GM19395 (cell line): ENCODE results near the gene FGF12.

Source experiments
- ATAC-seq: cut with Tn5 transposase; IDR thresholded peaks from one replicate; pipeline ENCODE4 v1.9.1; 2021; ENCODE audit warnings: mild to moderate bottlenecking, moderate library complexity; ENCODE audit not compliant: unreplicated experiment

FGF12 gene

DNA sequence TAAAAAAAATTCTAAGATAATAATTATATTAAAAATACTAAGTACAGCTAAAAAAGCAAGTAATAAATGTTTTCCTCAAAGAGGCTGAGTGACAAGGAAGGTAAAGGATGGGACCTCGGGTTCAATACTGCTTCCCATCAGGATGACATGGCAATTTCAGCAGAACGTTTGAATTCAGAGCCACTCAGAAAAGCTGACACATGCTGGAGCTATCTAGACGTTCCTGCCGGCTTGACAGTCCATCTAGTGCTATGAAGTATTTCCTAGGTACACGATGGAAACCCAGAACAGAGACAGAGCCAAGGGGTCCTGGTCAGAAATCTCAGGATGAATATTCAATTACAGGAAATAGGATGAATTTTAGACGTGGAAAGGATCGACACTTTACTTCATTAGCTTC is 361.8 kb downstream of the FGF12 start:
- no peak for ATAC-seq

DNA sequence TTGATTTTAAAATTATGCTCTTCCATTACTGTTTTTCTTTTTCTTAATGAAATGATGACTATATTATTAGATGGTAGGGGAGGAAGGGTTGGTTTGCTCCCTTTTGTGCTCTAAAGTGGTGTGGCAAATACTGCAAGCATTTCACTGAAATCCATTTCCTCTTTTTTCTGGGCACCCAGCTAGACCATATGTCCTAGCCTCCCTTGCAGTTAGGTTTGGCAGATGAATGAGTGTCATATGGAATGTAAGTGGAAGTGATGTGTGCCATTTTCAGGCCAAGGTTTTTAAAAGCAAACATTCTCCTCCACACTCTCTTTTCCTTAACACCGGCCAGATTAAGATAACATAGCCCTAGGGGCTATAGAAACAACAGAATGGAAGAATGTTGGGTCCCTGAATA is 363.0 kb downstream of the FGF12 start:
- ATAC-seq: no peak

DNA sequence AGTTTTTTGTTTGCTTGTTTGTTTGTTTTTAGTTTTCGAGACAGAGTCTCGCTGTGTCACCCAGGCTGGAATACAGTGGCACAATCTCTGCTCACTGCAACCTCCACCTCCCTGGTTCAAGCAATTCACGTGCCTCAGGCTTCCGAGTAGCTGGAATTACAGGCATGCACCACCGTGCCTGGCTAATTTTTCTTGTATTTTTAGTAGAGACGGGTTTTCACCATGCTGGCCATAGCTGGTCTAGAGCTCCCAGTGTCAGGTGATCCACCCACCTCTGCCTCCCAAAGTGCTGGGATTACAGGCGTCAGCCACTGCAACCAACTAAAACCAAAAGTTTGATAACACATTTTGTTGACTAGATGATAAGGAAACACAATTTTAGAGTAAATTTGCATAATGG is 372.7 kb downstream of the FGF12 start:
- no peak for ATAC-seq

DNA sequence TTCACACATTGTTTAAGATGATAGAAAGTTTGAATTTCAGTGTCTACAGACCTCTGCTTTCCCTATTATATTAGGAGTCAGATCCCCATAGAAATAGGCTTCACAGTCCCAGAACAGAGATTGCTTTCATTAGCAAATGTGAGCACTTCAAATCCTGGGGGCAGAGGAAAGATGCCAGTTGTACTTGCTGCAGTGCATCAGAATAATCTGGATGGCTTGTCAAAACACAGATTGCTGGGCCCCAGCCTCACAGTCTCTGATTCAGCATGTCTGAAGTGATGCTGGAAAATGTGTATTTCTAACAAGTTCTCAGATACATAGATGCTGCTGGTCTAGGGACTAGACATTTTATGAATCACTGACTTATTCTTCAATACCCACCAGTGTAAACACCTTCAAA is 375.2 kb downstream of the FGF12 start:
- no peak for ATAC-seq

DNA sequence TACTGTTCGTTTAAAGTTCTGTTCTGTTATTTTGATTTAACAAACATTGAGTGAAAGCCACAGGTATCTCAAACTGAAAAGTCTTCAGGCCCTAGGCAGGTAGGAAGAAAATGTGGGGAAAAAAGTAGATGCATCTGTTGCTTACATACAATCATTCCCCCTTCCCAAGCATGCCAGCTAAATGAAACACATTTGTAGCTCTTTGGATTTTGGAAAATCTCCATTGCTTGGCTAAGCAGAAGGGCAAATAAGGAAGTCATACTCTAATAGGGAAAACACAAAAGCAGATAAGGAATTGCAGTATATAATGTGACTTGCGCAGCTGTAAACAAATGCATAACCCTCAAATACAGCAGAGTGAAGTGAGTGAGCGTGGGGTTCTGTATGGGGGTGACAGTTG is 375.9 kb downstream of the FGF12 start:
- no peak for ATAC-seq

DNA sequence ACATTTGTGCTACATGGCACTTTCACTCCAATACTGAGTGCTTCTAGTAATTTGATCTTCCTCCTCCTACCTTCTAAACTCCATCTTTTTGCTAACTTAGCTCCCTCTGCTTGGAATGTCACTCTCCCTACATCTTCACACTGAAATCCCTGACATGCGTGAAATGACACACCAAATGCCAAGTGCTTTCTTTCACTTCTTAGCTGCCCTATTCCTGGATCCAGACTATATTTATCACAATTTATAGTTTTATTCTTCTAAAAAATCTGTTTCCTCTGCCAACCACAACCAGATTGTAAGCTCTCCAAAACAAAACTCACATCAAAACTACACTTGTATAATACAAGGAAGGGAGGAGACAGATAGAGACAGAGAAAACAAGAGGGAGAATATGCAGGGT is 387.3 kb downstream of the FGF12 start:
- no peak for ATAC-seq

DNA sequence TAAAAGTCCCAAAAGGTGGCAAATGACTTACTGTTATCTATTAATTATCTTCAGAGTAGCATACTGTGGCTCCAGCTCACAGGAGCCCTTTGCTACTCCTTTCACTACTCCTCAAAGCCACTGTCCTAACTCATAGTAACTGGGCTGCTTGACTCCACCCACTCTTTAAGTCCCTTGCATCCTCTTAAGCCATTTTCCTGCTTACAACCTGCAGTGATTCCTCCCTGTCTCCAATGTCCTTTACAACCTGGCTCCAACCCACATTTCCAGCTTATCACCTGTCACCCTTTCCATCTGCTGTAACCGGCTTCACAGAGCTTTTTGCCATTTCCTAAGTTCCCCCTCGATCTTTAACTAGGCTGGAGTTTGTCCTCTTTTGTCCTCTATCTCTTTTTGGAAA is 388.1 kb downstream of the FGF12 start:
- ATAC-seq: no peak

DNA sequence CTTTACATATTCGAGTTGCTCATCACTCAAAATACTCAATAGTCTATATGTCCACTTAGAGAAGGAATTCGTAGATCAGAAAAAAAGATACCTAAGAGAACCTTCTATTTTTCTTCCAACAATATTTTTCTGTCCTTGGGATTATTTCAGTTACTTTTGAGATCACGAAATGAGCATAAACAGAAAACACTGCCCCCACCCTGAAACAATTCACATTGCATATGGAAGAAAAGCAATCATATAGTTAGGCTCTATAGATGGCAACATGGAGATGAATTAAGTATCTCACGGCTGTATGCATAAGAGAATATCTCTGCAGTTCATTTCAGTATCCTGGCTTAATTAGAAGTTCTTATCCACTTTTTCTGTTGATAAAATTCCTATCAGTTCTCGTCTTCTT is 391.1 kb downstream of the FGF12 start:
- ATAC-seq: no peak

DNA sequence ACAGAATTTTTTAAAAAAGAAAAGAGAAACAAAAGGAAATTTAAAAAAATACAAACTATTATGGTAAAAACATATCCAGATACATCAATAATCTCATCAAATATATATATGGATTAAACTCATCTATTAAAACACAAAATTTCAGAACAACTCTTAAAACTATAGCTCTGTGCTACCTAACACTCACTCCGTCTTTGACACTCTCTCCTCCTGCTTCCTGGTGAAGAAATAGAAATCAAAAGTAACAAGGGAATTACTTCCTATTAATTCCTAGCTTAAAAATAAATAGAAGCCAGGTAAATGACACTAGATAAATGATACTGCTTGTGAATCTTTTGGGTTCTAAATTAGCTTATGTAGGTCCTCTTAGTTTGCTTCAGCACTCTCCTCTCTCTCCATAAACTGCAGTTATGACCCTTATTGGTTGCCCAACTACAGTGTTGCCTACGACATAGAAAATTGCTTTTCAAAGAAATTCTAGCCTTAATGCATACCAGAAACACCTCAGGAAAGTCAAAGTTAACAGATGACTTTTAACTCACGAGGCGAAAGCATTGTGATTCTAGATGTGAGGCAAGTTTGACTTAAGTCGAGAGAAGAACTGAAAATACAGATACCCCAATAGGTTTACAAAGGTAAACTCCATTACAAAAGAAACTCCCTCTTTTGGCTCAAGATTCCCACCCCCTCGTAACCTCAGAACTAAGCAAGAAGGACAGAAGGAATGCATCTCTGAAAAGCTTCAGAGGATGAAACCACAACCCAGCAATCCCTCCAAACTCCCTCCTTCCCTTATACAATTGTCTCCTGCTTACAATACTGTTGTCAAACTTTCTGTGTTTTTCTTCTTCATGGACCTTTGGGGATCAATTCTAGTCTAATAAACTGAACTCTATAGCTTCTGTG is 394.7 kb downstream of the FGF12 start:
- ATAC-seq: no peak

DNA sequence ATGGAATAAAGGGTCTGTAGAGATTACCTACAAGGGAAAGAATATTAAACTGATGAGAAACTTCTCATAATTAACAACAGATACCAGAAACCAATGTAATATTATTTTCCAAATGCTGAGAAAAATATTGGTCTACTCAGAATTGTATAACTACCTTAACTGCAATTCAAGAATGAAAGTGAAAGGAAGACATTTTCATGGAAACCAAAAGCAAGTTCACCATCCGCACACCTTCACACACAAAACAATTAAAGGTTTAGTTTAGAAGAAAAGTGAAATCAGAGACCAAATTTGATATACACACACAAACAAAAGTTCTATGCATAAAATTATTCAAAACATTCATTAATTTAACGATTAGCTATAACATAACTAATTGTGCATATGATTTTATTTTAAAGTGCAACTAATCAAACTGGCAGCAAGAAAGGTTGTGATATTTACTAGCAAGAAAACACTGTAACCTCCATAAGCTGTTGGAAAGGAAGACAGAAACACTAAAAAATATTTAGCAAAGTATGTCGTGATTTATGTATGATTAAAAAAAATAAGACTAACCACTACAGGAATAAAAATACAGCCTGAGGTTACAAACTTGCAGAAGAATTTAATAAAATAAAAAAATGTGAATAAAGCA is 395.5 kb downstream of the FGF12 start:
- ATAC-seq: peak; percentile 69

DNA sequence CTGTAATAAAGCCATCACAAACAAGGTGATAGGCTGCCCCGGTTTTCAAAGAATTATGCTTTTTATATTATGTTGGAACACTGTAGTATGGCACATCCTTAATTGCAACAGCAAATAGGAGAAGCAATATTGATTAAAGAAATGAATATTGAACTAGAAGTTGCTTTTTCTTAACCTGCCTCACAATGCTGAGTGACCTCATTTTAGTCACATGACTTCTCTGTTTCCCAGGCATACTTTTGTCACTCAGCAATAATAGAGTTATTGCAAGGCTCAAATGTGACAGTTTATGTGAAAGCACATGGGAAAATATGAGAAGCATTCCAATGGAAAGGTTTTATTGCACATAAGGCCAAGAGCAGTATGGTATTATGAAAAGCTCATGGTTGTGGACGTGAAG is 400.7 kb downstream of the FGF12 start:
- no peak for ATAC-seq

DNA sequence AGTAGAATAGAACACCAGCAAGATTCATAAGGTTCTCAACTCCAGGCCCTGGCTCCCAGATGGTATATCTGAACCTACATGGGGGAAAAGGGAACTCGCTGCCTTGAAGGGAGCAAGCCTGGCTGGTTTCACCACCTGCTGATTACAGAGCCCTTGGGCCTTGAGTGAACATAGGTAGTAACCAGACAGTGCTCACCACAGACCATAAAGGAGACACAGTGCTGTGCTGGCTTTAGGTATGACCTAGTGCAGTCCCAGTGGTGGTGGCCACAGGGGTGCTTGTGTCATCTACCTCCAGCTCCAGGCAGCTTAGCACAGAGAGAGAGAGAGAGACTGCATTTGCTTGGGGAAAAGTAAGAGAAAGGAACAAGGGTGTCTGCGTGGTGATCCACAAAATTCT is 409.8 kb downstream of the FGF12 start:
- ATAC-seq: no peak

DNA sequence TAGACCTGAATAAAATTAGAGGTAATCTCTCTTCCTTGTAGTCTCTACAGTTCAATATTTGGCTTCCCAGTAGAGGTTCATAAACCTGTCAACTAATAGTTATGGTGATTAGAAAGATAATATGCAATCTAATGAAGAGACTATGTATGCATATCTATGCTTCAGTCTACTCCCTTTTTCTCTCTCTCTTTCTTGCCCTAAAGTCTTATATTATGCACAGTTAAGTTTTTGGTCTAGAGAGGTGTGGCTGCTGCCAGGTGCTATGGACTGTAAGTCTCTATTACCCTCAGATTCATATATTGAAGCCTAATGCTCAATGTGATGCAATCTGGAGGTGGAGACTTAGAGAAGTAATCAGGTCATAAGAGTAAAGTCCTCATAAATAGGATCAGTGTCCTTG is 413.7 kb downstream of the FGF12 start:
- no peak for ATAC-seq

DNA sequence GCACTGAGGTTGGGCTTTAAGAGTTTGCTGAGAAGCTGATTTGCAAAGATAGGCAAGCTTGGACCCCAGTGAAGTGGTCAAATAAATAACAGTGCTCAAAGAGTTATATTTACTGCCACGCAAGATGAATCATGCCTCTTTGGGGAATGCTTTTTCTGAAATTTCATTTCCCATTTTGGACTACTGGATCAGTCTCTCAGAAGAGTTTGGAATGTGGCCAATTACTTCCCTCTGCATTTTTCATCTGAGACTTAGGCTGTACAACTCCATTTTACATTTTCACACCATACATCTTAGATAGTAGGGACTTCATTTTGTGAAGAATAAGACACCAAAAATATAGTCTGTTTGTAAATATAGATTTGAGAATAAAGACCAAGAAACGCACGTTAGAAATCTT is 419.7 kb downstream of the FGF12 start:
- no peak for ATAC-seq

DNA sequence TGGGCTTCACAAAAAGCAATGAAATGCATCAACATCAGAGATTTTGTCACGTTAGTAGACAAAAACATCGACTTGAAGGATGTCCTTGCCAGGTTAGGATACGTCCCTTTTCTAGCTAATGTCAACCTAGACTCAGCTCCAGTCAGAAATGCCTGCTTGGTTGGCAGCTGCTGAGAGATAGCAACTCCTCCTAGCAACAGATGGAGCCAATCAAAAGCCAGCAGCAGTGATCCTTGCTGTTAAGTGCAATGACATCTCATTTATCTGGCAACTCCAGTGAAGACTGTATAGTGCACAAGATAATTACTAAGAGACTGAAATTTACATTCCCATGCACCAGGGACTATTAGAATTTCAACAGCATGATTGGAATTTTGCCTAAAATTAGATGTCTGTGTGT is 424.1 kb downstream of the FGF12 start:
- no peak for ATAC-seq

DNA sequence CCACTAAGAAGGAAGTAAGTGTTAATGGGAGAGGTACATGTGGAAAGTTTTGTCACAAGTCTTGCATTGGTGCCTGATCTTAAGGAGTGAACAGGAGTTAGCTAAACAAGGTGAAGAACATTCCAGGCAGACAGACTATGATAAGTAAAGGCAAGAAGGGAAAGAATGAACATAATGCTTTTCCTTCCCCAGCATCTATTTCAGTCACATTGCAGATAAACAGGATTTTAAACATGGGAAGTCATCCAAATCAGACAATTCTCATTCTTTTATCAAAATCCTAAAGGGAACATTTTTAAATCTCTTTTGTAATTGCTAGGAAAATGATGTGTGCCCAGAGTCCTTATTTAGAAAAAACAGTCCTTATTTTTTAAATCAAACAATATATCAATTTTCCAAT is 424.6 kb downstream of the FGF12 start:
- no peak for ATAC-seq

DNA sequence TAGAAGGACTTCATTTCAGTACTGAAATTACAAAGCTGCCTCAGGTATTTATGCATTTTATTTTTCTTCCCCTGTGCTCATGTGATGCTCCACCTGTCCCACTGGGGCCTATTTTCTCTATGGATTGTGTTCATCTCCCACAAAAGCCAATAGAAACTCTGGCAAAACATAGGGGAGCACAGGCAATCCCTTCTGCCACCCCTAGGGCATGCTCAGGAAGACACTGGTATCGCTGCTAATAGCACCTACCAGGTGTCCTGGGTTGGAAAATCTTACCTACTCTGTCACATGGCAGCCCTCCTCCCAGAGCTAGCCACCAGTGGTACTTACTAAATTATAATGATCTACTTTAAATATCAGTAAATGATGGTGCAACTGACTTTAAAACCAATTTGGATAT is 427.4 kb downstream of the FGF12 start:
- no peak for ATAC-seq

DNA sequence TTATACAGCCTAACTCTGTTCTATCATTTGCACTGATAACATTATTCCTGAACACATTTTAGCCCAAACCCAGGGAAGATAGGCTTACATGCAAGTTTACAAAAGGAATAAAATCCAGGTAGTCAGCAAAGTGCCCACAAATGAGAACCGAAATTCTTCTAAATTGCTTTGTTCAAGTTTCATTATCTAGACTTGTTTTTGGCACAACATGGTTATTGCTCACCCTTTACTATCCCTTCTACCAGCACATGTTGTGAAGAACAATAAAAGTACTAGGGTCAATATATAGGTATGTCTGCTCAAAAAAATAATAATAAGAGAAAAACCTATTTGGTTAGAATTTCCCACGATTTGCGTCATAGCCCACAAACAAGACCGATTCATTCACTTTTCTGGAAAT is 430.5 kb downstream of the FGF12 start:
- ATAC-seq: no peak

DNA sequence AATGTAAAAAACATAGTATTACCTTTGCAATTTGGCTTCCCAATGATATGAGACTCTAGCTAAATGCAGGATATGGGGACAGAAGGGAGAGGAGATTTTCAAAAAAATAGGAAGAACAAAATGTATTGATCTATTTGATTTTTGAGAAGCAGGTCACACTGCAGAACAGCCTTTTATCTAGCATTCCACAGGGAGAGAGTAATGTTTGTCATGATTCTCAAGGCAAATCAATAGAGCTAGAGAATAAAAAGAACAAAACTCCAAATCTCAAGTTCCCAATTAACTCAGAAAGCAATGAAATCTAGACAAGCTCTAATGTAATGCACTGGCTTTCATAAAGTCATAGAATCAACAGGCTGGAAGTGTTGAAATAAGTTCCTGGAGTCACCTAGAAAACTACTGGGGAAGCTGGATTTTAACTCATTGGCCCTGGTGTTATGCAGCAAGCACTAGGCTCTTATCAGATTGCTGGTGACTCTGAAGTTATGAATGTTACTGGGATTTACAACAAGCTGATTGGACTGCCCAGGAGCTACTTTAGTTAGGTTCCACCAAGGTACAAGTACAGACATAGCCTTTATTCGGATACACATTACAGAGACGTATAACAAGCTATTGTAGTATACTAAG is 442.8 kb downstream of the FGF12 start:
- no peak for ATAC-seq

DNA sequence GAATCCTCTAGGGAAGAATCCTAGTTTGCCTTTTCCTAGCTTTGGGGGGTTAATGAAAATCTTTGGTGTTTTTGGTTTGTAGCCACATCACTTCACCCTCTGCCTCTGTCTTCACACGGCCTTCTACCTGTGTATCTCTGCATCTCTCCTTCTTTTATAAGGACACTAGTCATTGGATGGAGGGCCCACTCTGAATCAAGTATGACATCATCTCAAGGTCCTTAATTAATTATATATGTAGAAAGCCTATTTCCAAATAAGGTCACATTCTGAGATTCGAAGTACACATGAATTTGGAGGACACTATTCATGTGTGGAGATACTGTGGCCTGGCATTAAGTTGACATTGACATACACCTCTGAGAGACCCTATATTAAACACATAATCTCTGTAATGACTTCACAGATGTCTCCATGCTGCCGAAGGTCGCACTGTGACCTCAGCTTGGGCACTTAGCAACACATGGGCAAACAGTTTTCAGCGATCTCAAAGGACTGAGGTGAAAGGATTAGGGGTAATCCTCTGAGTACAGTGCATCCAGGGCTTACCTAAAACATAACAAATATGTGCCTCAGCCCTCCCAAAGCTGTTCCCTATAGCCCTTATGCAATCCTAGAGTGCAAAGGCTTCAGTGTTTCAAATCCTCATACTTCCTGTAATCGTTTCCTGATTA is 446.0 kb downstream of the FGF12 start:
- no peak for ATAC-seq

DNA sequence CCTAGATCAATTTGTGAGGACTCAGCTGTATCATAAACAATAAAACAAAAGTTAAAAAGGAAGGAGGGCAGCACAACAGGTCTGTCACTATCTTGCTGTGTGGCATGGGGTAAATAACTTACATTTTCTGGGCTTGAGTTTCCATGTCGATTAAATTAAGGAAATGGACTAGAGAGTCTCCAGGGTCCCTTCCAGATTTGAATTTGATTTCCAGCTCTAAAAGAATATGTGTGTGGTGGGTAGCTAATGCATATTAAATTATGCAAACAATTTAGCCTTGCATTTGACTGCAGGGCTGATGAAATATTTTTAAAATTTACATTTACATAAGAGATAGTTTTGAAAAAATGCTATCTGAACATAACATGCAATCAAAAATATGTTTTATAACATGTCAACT is 447.7 kb downstream of the FGF12 start:
- ATAC-seq: no peak

DNA sequence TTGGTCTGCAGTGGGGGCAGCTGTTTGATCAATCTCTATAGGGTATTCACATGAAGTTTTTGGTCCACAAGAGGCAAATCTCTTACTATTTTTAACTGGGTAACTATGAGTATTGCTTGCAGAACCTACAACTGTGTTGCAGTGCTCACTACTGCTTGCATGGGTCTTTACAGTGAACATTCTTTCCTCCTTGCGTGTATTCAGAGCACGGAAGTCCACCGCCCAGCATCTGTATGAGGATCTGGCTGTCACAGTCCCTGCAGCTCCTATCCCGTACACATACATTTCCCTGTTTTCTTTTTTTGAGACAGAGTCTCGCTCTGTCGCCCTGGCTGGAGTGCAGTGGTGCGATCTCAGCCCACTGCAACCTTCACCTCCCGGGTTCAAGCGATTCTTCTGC is 449.9 kb downstream of the FGF12 start:
- ATAC-seq: no peak
